NAMALWA (cell line): ENCODE measurements around the gene RAB20.
A peak's percentile ranks its signal among the peaks of the same experiment; 100 is the strongest.

ENCODE experiments used
- DNase-seq: peaks from one replicate; pipeline ENCODE4 v3.0.0-alpha.2; 2015; ENCODE audit warnings: low spot score

RAB20 gene

DNA sequence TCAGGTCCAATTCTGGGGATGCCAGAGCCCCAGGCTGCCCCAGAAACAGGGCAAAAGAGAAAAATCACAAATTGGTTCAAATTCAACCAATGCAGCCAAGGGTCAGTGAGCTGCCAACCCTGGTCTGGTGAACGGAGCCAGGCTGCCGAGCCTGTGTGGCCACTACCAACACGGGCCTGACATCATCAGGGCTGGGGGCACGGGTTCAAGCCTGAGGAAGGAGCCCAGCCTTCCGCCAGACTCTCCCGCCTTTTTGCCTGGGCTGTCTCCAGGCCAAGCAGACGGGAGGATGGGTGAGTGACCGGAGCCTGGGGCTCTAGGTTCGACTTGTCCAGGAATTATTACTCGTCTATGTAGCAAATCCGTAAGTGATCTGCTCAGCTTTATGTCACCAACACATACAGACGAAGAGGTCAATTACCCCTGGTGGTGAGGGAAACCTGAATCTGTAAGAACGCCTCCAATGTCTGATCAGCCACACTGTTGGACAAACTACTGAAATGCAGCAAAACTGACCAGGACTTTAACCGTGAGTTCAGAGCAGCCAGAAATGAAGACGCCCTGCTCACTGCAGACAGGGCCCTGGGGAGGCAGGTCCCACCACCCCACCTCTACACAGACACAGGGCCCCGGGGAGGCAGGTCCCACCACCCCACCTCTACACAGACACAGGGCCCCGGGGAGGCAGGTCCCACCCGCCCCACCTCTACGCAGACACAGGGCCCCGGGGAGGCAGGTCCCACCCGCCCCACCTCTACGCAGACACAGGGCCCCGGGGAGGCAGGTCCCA, 31.8 kb downstream of the RAB20 start:
- no peak for DNase-seq

- no peak for DNase-seq
These were observed 32.6 kb downstream of the RAB20 start for GRCh38 chr13:110528911-110529310.

- no peak for DNase-seq
These were observed 33.2 kb downstream of the RAB20 start for GRCh38 chr13:110528371-110528770.

DNA sequence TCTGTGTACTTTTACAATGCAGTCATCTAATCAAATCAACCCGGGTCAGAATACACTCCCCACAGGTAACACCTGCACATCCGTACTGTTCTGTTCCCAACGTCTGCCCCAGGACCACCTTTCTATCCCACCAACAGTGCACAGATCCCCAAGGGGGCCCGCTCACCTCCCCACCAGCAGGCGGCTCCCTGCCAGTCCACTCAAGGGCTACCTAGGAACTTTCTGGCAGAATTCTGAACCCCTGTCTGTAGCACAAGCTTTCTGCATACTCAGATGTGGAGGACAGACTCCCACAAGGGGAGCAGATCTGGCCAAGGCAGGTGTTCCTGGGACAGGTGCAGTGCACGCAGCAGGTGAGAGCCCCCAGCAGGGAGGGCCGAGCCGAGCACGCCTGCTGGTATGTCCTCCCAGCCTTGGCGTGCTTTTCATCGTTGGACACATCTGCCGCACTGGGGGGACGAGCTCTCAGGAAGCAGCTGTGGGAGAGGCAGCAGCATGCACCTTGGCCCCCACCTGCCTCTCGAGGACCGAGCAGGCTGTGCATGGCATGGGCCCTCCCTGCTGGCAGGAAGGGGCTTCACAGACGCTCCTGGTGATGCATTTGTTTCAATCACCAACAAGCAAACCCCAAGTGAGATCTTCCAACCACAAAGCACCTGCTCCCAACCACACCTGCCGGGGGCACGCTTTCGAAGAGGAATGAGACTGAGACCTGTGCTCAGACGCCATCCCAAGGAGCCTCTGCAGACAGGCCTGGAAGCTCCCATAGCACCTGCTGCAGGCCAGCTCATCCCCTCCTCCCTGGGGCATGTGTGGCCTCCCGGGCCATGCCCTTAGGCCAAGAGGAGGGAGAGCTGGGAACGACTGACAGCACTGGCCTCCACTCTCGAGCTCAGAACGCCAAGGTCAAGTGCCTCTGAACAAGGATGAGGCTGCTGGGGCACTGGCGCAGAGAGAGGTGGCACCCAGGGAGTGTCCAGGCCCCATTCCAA, 35.9 kb downstream of the RAB20 start:
- DNase-seq: peak; percentile 79

DNA sequence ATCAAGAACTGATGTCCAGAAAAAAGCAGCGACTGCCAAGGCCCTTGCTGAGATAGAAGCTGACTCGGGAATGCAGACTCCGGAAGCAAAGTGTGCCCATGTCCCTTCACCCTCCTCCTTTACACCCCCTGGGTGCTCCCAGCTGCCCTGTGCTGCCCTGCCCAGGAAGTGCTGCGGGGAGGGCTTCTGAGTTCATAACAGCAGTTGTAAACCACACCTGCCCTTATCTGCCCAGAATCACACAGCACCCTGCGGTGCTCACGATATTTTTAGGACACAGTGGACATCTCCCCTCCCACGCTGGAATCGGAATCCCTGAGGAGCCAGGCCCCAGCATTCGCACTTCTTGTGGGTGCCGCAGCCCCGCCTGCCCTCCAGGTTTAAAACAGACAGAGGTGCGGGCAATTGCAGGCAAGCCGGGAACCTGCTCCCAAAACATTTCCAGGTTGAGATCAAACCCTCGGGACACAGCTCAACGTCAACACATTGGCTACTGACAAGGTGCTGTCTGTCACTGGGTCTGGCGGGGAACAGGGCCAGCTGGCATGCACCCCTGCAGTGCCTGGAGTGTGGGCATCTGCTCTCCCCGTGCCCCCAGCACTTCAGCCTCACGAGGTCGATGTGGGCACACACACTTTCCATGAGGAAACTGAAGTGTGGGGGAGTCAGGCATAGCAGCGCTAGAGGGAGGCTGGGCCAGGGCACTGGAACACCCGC, 36.8 kb downstream of the RAB20 start:
- DNase-seq: no peak

DNA sequence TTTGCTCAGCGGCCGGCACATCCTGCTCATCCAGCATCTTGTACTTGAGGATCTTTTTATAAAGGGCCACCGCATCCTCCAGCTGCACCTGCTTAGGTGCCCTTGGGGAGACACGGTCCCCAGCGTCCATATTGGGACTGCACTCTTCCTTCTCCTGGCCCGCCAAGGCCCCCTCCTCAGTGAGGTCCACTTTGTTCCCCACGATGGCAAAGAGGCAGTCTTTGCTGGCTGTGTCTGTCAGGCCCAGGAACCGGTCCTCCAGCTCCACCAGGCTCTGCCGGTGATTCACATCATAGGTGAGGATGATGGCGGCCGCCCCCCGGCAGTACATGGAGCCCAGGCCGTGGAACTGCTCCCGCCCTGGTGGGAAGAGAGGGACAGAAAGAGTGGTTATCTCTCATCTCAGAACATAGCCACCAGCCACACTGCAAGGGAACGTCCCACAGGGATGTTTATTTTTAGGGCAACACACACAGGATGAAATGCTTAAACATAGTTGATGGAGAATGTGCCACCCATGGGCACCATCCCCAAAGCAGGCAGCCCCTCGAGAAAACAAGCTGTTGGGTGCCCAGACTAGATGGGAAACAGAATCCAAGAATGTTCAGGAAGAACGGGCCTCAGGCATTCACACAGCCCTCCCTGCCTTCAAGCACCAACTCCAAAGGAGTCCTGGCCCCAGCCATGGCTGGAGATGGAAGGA, 37.5 kb downstream of the RAB20 start:
- no peak for DNase-seq

DNA sequence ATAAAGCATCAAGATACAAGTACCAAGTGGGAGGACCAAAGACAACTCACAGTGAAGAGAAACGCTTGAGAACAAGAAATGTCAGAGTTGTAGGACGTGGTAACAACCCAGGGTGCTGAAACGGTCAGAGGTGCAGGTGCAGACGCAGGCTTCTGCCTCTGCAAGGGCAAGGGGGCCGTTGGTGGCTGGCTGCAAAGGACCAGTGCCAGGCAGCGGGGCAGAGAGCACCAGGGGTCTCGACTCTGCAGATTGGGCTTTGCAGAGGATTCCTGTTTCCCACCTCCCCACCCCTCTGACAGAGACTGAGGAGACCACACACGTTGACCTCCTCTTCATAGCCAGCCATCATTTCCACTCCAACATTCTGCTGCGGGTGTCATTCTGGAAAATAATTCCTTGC, 38.3 kb downstream of the RAB20 start:
- DNase-seq: peak; percentile 39

- DNase-seq: no peak
These were observed 38.8 kb downstream of the RAB20 start for GRCh38 chr13:110522721-110523120.

GRCh38 chr13:110521946-110522345, 39.6 kb downstream of the RAB20 start:
- DNase-seq: no peak

DNA sequence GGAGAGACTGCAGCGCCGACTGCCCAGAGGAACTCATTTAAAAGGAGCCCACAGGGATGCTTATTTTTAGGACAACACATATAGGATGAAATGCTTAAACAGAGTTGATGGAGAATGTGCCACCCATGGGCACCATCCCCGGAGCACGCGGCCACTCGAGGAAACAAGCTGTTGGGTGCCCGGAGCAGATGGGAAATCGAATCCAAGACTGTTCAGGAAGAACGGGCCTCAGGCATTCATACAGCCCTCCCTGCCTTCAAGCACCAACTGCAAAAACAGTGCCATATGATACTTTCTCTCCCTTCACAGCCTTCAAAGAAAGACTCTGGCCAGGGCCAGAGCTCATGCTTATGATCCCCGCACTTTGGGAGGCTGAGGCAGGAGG, 40.2 kb downstream of the RAB20 start:
- DNase-seq: no peak

- DNase-seq: no peak
These were observed 40.9 kb downstream of the RAB20 start for GRCh38 chr13:110520431-110521295.

- no peak for DNase-seq
These were observed 42.0 kb downstream of the RAB20 start for GRCh38 chr13:110519506-110519905.

DNA sequence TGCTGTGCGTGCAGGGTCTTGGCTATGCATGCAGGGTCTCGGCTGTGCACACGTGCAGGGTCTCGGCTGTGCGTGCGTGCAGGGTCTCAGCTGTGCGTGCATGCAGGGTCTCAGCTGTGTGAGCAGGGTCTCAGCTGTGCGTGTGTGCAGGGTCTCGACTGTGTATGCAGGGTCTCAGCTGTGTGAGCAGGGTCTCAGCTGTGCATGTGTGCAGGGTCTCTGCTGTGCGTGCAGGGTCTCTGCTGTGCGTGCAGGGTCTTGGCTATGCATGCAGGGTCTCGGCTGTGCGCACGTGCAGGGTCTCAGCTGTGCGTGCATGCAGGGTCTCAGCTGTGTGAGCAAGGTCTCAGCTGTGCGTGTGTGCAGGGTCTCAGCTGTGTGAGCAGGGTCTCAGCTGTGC, 42.5 kb downstream of the RAB20 start:
- no peak for DNase-seq

DNA sequence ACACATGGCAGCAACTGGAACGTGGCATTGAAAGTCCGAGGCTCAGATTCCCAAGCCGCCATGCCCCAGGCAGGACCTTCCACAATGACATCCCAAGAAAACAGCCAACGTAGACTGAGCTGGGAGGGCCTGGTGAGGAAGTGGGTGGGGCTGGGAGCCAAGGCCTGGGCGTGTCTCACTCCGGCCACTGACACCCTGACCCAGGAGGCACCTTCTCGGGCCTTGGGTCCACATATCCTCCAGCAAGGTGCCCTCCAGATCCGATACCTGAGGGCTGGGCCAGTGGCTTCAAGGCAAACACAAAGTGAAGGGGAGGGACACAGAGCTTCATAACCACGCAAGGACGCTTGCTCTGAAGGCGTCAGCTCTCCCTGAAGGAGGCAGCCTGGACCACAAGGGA, 43.0 kb downstream of the RAB20 start:
- DNase-seq: no peak

GRCh38 chr13:110518226-110518525, 43.3 kb downstream of the RAB20 start:
- no peak for DNase-seq

- no peak for DNase-seq
These were observed 43.9 kb downstream of the RAB20 start for GRCh38 chr13:110517505-110518225.

GRCh38 chr13:110516500-110516899, 45.0 kb downstream of the RAB20 start:
- no peak for DNase-seq

- no peak for DNase-seq
These were observed 49.3 kb downstream of the RAB20 start for GRCh38 chr13:110512198-110512740.

GRCh38 chr13:110511509-110512181, 49.9 kb downstream of the RAB20 start:
- no peak for DNase-seq
